Stimulated activated naive CD8-positive, alpha-beta T cell treated with anti-CD3 and anti-CD28 coated beads, Interleukin-15, Interleukin-2, amounts not matched to agents 100 ng/mL and 50 ng/mL, for 24 hours (primary cell): ENCODE data around the gene TRIM7.
"Not testable (repeated sequence)": the region's sequence is repeated elsewhere in the genome, so short reads cannot be mapped to it uniquely, and the experiment has no call there.

Experiments used
- H3K27ac Mint-ChIP-seq: one replicate; pipeline ENCODE4 v1.8.0; 2021; ENCODE audit warnings: mild to moderate bottlenecking, mixed read lengths
- H3K27me3 Mint-ChIP-seq: one replicate; pipeline ENCODE4 v1.8.0; 2021; ENCODE audit warnings: mixed read lengths
- H3K36me3 Mint-ChIP-seq: one replicate; pipeline ENCODE4 v1.8.0; 2021; ENCODE audit warnings: low read depth, mixed read lengths
- H3K4me1 Mint-ChIP-seq: one replicate; pipeline ENCODE4 v1.8.0; 2021; ENCODE audit warnings: low read depth, mixed read lengths
- H3K4me3 Mint-ChIP-seq: one replicate; pipeline ENCODE4 v1.8.0; 2021; ENCODE audit warnings: mild to moderate bottlenecking, mixed read lengths
- H3K9me3 Mint-ChIP-seq: one replicate; pipeline ENCODE4 v1.8.0; 2021; ENCODE audit warnings: mixed read lengths

The TRIM7 gene

DNA sequence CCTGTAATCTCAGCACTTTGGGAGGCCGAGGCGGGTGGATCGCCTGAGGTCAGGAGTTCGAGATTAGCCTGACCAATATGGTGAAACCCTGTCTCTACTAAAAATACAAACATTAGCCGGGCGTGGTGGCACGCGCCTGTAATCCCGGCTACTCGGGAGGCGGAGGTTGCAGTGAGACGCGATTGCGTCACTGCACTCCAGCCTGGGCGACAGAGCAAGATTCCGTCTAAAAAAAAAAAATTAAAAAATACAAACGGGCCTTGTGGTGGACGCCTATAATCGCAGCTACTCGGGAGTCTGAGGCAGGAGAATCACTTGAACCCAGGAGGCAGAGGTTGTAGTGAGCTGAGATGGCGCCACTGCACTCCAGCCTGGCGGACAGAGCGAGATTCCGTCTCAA is 4.0 kb upstream of the TRIM7 start:
- not testable (repeated sequence) for H3K4me3 Mint-ChIP-seq, H3K9me3 Mint-ChIP-seq, H3K27ac Mint-ChIP-seq
- peaks cover 33% of the 10 kb centered on the region for H3K4me1 Mint-ChIP-seq
- H3K36me3 Mint-ChIP-seq, result peaks cover 12% of the 10 kb centered on the region
- H3K27me3 Mint-ChIP-seq, result peaks cover 23% of the 10 kb centered on the region

DNA sequence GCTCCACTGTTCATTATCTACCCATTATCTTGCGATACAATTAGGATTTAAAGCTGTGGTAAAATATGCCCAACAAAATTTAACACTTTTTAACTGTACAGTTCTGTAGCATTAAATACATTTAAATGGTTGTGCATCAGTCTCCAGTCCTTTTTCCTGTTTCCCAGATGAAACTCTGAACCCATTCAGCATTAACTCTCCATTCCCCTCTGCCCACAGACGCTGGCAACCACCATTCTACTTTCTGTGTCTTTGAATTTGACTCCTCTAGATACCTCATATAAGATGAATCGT is 2.9 kb upstream of the TRIM7 start:
- H3K9me3 Mint-ChIP-seq, result no peaks in the 10 kb centered on the region
- H3K27ac Mint-ChIP-seq, result peak overlapping the region; percentile 19
- peaks cover 30% of the 10 kb centered on the region for H3K27me3 Mint-ChIP-seq
- H3K36me3 Mint-ChIP-seq, result peaks cover 12% of the 10 kb centered on the region
- peaks cover 41% of the 10 kb centered on the region for H3K4me1 Mint-ChIP-seq
- H3K4me3 Mint-ChIP-seq, result peak overlapping the region; percentile 94

DNA sequence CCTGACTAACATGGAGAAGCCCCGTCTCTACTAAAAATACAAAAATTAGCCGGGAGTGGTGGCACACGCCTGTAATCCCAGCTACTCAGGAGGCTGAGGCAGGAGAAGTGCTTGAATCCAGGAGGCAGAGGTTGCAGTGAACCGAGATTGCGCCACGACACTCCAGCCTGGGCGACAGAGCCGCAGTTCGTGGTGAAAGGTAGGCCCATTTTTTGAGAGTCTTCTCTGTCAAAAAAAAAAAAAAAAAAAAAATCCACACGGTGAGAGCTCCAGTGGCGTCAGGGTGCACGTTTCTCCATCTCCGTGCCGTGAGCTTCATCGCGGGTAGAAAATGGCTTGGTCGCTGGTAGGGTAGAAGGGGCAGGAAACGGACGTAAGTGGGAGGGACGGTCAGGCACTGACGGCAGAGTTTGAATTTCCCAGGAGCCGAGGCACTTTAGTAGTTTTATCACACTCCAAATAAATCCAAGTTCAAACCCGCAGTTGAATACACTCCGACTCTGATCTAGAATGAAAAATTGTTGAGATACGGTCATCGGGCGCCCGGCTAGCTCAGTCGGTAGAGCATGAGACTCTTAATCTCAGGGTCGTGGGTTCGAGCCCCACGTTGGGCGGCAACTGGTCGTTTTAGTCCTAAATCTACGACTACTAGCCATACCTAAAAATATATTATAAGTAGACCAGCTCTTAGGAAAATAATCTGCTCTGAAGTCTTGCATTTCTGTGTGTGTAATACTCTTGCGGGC is 2.4 kb upstream of the TRIM7 start:
- Mint-ChIP-seq H3K27ac (peak overlapping the region; percentile 99), H3K4me1 (peaks cover 41% of the 10 kb centered on the region), H3K36me3 (peaks cover 12% of the 10 kb centered on the region), H3K4me3 (peak overlapping the region; percentile 94), H3K27me3 (peaks cover 30% of the 10 kb centered on the region), H3K9me3 (no peaks in the 10 kb centered on the region)

DNA sequence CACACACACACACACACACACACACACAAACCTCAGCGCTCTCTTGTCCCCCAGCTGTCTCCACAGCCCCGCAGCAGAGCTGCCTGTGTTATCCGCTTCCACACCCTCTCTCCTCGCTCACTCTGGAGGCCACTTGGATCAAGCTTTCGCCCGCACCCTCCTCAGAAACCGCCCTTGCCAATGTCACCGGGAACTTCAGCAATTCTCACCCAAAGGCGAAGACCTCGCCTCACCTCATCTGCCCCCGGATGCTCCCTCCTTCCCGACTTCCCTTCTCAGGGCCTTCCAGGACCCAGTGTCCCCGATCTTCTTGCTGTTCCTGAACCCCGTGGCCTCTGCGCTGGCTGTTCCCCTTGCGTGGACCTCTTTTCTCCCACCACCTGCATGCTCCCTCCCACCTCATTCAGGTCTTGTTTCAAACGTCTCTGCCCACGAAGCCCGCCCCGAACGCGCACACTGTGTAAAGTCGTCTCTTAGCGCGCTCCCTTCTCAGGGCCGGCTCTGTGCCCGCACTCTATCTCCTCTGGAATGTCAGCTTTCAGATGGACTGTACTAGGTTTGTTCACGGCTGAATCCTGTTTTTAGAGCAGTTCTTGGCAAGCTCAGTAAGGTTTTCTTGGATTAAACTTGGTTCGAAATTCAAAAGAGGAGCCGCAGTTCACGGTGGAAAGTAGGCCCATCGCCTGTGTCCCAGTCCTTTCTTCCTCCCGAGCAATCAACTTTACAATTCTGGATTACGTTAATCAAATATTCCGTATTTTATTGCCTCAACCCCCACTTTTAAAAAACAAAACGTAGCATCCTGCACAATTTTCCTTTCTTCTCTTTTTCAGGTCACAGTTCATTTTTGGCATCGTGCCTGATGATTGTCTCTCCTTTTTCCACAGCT is 1.0 kb upstream of the TRIM7 start:
- peaks cover 12% of the 10 kb centered on the region for H3K36me3 Mint-ChIP-seq
- H3K4me1 Mint-ChIP-seq, result peaks cover 41% of the 10 kb centered on the region
- H3K4me3 Mint-ChIP-seq, result peak overlapping the region; percentile 94
- no peaks in the 10 kb centered on the region for H3K9me3 Mint-ChIP-seq
- H3K27me3 Mint-ChIP-seq, result peaks cover 34% of the 10 kb centered on the region
- H3K27ac Mint-ChIP-seq, result peak overlapping the region; percentile 99

DNA sequence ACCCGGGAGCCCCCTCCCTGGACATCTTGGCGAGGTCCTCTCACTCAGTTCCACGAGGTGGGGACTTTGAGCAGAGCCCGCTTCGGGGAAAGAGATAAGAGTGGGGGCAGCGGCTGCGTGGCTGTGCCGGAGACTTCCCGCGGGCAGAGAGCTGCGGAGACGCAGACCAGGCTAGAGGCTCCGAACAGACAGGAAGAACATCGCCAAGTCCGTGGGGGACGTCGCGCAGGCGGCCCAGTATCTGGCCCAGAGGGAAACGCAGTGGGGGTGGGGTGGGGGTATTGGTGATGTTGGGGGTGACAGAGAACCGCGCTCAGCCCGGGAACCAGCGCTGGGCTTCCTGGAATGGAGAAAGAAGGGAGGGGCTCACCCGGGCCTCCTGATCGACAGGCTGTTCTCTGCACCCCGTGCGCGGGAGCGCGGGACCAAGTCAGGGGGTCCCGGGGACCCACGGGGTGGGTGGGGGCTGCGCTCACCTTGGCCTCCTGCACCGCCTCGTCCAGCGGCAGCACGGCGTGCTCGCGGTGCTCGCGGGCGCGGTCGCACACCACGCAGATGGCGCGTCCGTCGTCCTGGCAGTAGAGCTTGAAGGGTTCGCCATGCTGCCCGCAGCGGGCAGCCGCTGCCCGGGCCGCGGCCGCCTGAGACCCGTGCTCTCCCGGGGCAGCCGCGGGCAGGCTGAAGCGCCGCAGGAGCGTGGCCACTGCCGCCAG is 727 bp downstream of the TRIM7 start:
- peaks cover 37% of the 10 kb centered on the region for H3K27me3 Mint-ChIP-seq
- H3K36me3 Mint-ChIP-seq, result peaks cover 12% of the 10 kb centered on the region
- no peak overlapping the region for H3K27ac Mint-ChIP-seq
- peaks cover 41% of the 10 kb centered on the region for H3K4me1 Mint-ChIP-seq
- H3K4me3 Mint-ChIP-seq, result peak overlapping the region; percentile 81
- H3K9me3 Mint-ChIP-seq, result no peaks in the 10 kb centered on the region

DNA sequence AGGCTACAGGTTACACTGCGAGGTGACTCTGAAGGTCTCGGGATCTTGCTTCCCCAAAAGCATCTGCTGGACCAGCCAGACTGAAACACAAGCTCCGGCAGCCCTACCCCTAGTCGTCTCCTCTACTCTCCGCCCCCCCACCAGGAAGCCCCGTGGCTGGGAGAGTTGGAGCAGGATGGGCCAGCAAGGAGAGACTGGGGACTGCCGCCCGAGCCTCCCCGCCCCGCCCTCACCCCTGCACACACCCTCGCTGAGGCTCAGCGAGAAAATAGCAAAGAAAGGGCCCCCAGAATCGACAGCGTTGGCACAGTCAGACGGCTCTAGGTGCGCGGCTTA is 1.3 kb downstream of the TRIM7 start:
- Mint-ChIP-seq H3K27me3 (peaks cover 37% of the 10 kb centered on the region), H3K27ac (no peak overlapping the region), H3K36me3 (peaks cover 12% of the 10 kb centered on the region)

DNA sequence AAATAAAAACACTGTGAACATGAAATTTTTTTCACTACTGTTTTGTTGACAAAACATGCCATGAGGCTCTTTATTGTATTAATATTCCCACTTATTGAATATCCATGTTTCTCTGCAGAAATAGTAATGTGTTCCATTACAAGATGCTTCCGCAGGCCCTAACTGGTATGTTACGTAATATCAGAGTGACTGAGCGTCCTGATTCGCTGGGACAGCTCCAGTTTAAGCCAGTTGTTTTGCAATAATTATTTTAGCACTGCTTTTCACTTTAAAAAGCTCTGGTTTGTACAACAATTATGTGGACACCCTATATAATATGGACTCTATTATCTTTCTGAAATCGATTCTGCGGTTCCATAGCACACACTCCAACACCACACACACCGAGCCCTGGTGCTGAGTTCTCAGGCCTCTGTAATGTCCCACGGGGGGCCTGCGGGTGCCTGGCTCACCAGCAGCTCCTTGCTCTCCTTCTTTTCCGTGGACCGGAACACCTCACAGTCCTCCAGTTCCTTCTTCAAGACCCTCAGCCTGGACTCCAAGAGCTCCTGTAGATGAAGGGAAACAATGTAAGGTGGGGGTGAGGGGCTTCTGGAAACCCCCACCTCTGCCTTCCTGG is 1.8 kb downstream of the TRIM7 start:
- H3K27ac Mint-ChIP-seq, result no peak overlapping the region
- peaks cover 12% of the 10 kb centered on the region for H3K36me3 Mint-ChIP-seq
- peaks cover 37% of the 10 kb centered on the region for H3K27me3 Mint-ChIP-seq
- H3K9me3 Mint-ChIP-seq, result no peaks in the 10 kb centered on the region
- H3K4me3 Mint-ChIP-seq, result peak overlapping the region; percentile 25
- H3K4me1 Mint-ChIP-seq, result peaks cover 39% of the 10 kb centered on the region

More for the DNA sequence above, 1.3 kb downstream of the TRIM7 start:
- Mint-ChIP-seq H3K9me3 (no peaks in the 10 kb centered on the region), H3K4me3 (peak overlapping the region; percentile 81), H3K4me1 (peaks cover 41% of the 10 kb centered on the region)

DNA sequence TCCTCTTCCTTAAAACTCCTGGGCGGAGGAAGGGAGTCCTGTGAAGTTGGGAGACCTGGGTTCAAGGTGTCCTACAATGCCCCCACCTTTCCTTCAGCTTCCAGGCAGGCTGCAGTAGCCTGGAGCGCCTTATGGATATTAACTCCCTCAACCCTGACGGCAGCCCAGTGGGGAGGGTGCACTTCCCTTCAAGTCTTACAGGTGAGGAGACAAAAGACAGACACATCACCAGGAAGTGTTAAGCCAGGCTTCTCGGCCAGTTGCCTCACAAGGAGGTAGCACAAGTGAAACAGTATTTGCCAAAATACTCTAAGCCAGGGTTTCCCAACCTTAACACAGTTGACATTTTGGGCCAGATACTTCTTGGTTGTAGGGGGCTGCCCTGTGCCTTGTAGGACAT is 4.2 kb downstream of the TRIM7 start:
- Mint-ChIP-seq H3K36me3 (no peaks in the 10 kb centered on the region), H3K27me3 (peaks cover 21% of the 10 kb centered on the region), H3K4me3 (no peak overlapping the region), H3K27ac (no peak overlapping the region), H3K9me3 (no peaks in the 10 kb centered on the region), H3K4me1 (peaks cover 16% of the 10 kb centered on the region)

DNA sequence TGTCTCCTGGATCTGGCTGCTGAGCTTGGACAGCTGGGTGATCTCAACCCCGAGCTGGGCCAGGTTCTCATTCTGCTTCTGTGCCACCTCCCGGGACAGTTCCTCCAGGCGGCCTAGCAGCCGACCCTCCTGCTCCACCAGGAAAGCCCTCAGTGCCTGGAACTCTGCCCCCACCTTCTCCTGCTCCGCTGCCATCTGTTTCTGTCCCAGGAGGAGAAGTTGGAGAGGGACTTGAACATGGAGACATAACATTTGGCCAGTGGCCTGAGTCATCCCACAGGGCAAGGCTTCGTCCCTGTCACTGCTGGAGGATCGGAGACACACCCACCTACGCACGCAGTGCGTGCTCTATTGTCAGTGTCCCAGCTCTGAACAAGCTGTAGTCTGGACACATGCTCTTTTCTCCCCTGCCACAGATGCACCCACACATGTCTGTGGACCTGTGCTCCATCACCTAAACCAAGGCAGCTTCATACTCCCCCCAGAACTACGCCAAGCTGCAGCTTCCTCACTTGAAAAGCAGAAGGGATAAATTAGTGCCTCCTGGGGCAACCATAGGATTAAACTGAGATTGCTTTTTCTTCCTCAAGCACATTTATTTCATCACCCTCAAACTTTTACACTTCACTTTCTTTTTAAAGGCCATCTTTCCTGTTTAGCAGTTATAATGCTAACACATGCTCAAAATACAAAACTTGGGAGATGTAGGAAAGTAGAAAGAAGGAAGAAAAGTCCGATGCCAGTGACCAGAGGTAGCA is 4.9 kb downstream of the TRIM7 start:
- Mint-ChIP-seq H3K27me3 (peaks cover 16% of the 10 kb centered on the region), H3K4me3 (no peak overlapping the region), H3K9me3 (no peaks in the 10 kb centered on the region)

DNA sequence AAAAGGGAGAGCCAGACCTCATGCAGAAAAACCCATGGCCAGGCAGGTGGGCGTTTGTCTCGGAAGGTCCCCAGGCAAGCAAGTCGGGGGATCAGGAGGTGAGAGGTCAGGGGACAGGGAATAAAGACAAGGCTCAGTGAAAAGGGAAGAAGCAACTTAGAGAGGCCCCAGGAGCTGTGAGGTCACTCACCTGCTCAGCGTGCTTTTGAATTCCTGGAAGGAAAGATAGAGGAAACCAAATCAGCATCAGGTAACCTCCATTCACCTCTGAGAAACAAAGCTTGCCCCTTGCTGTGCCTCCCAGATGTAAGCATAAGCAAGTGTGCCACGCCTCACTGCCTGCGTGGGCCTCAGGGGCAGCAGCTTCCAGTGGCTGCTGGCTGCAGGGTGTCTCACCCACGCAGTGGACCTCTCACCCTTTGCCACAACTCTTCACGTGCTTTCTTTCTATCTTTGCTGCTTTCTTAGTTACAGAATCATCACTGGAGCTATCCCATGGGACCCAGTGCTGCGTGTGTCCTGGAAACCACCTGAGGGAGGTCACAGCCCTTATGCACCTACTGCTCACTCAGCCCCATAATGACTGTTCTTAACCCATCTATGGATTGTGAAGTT is 6.0 kb downstream of the TRIM7 start:
- Mint-ChIP-seq H3K27ac (no peak overlapping the region), H3K36me3 (no peaks in the 10 kb centered on the region), H3K4me1 (peaks cover 8% of the 10 kb centered on the region), H3K27me3 (peaks cover 14% of the 10 kb centered on the region), H3K4me3 (no peak overlapping the region), H3K9me3 (no peaks in the 10 kb centered on the region)

More for the DNA sequence above, 4.9 kb downstream of the TRIM7 start:
- no peak overlapping the region for H3K27ac Mint-ChIP-seq
- no peaks in the 10 kb centered on the region for H3K36me3 Mint-ChIP-seq
- peaks cover 11% of the 10 kb centered on the region for H3K4me1 Mint-ChIP-seq

DNA sequence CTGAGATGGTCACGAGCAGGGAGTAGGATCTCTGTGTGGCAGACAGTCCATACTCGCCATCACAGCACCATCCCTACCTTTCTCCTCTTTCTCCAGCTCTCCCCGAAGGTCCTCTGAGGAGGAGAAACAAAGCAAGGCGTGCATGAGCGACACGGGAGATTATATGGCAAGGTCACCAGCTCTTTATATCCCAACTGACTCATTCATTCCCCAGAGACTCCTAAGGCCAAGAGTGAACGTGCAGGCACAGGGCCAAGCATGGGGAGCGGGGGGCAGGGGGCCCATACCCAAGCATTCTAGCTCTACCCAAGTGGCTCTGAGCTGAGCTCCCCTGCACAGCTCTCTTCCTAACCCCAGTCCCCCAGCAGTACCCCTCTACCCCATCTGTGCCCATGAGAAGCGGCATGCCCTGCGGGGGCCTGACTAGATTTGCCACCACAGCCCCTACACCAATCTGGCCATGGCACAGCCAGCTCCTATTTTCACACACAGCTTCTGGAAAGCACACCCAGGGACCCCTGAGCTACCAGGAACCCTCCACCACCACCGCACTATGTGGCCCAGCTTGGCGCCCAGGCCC is 6.8 kb downstream of the TRIM7 start:
- H3K27ac Mint-ChIP-seq, result no peak overlapping the region
- no peaks in the 10 kb centered on the region for H3K36me3 Mint-ChIP-seq
- no peaks in the 10 kb centered on the region for H3K9me3 Mint-ChIP-seq
- peaks cover 6% of the 10 kb centered on the region for H3K4me1 Mint-ChIP-seq
- no peak overlapping the region for H3K4me3 Mint-ChIP-seq
- H3K27me3 Mint-ChIP-seq, result peaks cover 9% of the 10 kb centered on the region

DNA sequence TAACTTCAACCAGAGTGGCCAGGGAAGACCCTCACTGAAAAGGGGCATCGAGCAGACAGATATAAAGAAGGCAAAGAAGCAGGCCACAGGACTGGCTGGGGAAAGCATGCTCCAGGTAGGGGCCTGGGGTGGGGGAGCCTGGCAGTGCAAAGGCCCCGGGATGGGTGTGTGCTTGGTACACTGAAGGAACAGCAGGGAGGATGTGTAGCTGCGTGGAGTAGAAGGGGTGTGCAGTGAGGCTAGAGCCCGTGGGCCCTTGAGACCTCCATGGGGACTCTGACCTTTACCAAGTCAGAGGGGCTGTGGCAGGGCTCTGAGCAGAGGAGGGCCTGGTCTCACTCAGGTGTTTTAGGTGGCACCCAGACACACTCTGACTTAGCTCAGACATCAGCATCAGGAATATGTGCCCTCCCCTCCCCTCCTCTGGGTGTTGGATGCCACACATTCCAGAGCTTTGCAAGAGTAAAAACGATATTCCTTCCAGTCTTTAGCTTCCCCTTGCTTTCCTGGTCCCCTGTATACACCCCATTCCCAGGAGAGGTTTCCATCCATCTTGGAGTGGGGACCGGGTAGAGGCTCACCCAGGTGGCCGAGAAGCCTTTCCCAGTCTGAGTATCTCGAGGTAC is 7.6 kb downstream of the TRIM7 start:
- no peaks in the 10 kb centered on the region for H3K9me3 Mint-ChIP-seq
- peaks cover 13% of the 10 kb centered on the region for H3K4me1 Mint-ChIP-seq
- H3K27ac Mint-ChIP-seq, result no peak overlapping the region
- peaks cover 7% of the 10 kb centered on the region for H3K27me3 Mint-ChIP-seq
- H3K36me3 Mint-ChIP-seq, result no peaks in the 10 kb centered on the region
- H3K4me3 Mint-ChIP-seq, result no peak overlapping the region

DNA sequence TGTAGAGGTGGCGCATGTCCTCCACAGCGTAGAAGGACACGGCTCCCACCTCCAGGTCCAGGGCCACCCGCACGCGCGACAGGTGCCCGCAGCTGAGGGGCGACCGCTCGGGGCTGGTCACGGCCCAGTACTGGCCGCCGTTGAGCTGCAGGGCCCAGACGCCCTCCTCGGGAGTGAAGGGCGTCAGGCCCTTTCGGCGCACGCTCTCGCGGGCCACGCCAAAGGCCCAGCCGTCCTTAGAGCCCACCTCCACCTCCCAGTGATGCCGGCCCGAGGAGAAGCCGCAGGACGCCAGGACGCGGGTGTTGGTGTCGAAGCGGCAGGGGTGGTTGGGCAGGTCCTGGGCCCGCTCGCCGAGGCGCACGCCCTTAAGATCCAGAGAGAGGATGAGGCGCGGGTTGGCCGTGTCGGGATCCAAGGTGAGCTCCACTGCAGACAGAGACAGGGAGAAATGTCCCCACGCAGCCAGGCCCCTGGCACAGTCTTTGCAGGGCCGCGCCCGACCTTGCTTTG is 9.7 kb downstream of the TRIM7 start:
- Mint-ChIP-seq H3K9me3 (no peaks in the 10 kb centered on the region), H3K27ac (no peak overlapping the region), H3K4me1 (peaks cover 28% of the 10 kb centered on the region), H3K4me3 (no peak overlapping the region), H3K36me3 (no peaks in the 10 kb centered on the region), H3K27me3 (peaks cover 6% of the 10 kb centered on the region)
